ENCODE measurements around the gene CCDC27. TPM values are rescaled to one million over a fixed set of nuclear protein-coding genes. Genes with fewer than 3 reads are reported as not detected.

CCDC27 gene
- total and polyA plus RNA-seq, 4 donors, result not detected

- 84% methylated on average over 19 of the region's 19 CpGs for WGBS
- H3K4me1 ChIP-seq (ENCODE audit: control insufficient read depth in 4 of 4, insufficient read depth in 4 of 4, low read length in 3 of 4), result no peaks in the 10 kb centered on the region
- no peak overlapping the region for H3K4me3 ChIP-seq (ENCODE audit: low read depth in 1 of 3, low read length in 3 of 3)
- no peaks in the 10 kb centered on the region for H3K9me3 ChIP-seq (ENCODE audit: control insufficient read depth in 4 of 4, low read length in 3 of 4)
- no peaks in the 10 kb centered on the region for H3K36me3 ChIP-seq (ENCODE audit: control insufficient read depth in 4 of 4, insufficient read depth in 3 of 4, low read depth in 1 of 4, low read length in 3 of 4)
- H3K9ac ChIP-seq (ENCODE audit: low read depth in 1 of 2, low read length in 2 of 2), result no peak overlapping the region
- TF ChIP-seq JUND (IDR thresholded peaks at IDR 0.05), result no peak
- TF ChIP-seq ZBTB33 (IDR thresholded peaks at IDR 0.05), result no peak
- TF ChIP-seq FOXA1 (IDR thresholded peaks at IDR 0.05), result no peak
- TF ChIP-seq EGR1 (IDR thresholded peaks at IDR 0.05; ENCODE audit: low read depth in 2 of 2), result no peak
- no peak for TF ChIP-seq ATF3 (IDR thresholded peaks at IDR 0.05)
- TF ChIP-seq TAF1 (conservative IDR thresholded peaks at IDR 0.05), result no peak
- TF ChIP-seq FOXA2 (IDR thresholded peaks at IDR 0.05), result no peak
- no peak for TF ChIP-seq HNF4G (IDR thresholded peaks at IDR 0.05)
- TF ChIP-seq GABPA (IDR thresholded peaks at IDR 0.05 in 1 of 2, conservative IDR thresholded peaks at IDR 0.05 in 1 of 2), result no peak
- DNase-seq (ENCODE audit: low spot score), result no peak
- no peak overlapping the region for H3K27ac ChIP-seq (ENCODE audit: low read depth in 1 of 2, low read length in 2 of 2)
- H3K27me3 ChIP-seq (ENCODE audit: control insufficient read depth in 4 of 4, insufficient read depth in 4 of 4, low read length in 3 of 4), result no peaks in the 10 kb centered on the region
Observed at GRCh38 chr1:3705341-3705950, 46.8 kb upstream of the CCDC27 start.

GRCh38 chr1:3706651-3707297 is 45.5 kb upstream of the CCDC27 start:
- WGBS, result 86% methylated on average over 26 of the region's 26 CpGs
- H3K4me3 ChIP-seq (ENCODE audit: low read depth in 1 of 3, low read length in 3 of 3), result no peak overlapping the region
- no peak for TF ChIP-seq RAD21 (IDR thresholded peaks at IDR 0.05)
- H3K27ac ChIP-seq (ENCODE audit: low read depth in 1 of 2, low read length in 2 of 2), result no peak overlapping the region
- H3K9me3 ChIP-seq (ENCODE audit: control insufficient read depth in 4 of 4, low read length in 3 of 4), result no peaks in the 10 kb centered on the region
- no peaks in the 10 kb centered on the region for H3K27me3 ChIP-seq (ENCODE audit: control insufficient read depth in 4 of 4, insufficient read depth in 4 of 4, low read length in 3 of 4)
- no peaks in the 10 kb centered on the region for H3K36me3 ChIP-seq (ENCODE audit: control insufficient read depth in 4 of 4, insufficient read depth in 3 of 4, low read depth in 1 of 4, low read length in 3 of 4)
- no peaks in the 10 kb centered on the region for H3K4me1 ChIP-seq (ENCODE audit: control insufficient read depth in 4 of 4, insufficient read depth in 4 of 4, low read length in 3 of 4)
- H3K9ac ChIP-seq (ENCODE audit: low read depth in 1 of 2, low read length in 2 of 2), result no peak overlapping the region
- DNase-seq (ENCODE audit: low spot score), result no peak

GRCh38 chr1:3707298-3707938 is 44.8 kb upstream of the CCDC27 start:
- no peaks in the 10 kb centered on the region for H3K4me1 ChIP-seq (ENCODE audit: control insufficient read depth in 4 of 4, insufficient read depth in 4 of 4, low read length in 3 of 4)
- H3K9me3 ChIP-seq (ENCODE audit: control insufficient read depth in 4 of 4, low read length in 3 of 4), result no peaks in the 10 kb centered on the region
- no peaks in the 10 kb centered on the region for H3K27me3 ChIP-seq (ENCODE audit: control insufficient read depth in 4 of 4, insufficient read depth in 4 of 4, low read length in 3 of 4)
- no peak for DNase-seq (ENCODE audit: low spot score)
- H3K9ac ChIP-seq (ENCODE audit: low read depth in 1 of 2, low read length in 2 of 2), result no peak overlapping the region
- no peak overlapping the region for H3K4me3 ChIP-seq (ENCODE audit: low read depth in 1 of 3, low read length in 3 of 3)
- WGBS, result 50% methylated on average over 35 of the region's 35 CpGs
- H3K27ac ChIP-seq (ENCODE audit: low read depth in 1 of 2, low read length in 2 of 2), result no peak overlapping the region
- no peaks in the 10 kb centered on the region for H3K36me3 ChIP-seq (ENCODE audit: control insufficient read depth in 4 of 4, insufficient read depth in 3 of 4, low read depth in 1 of 4, low read length in 3 of 4)
- TF ChIP-seq ZBTB33 (IDR thresholded peaks at IDR 0.05) (no peak), RAD21 (IDR thresholded peaks at IDR 0.05) (no peak), ATF3 (IDR thresholded peaks at IDR 0.05) (no peak), EGR1 (IDR thresholded peaks at IDR 0.05; ENCODE audit: low read depth in 2 of 2) (no peak), HNF4A (conservative IDR thresholded peaks at IDR 0.05) (no peak), TAF1 (conservative IDR thresholded peaks at IDR 0.05) (no peak), NR2F2 (IDR thresholded peaks at IDR 0.05) (no peak), JUND (IDR thresholded peaks at IDR 0.05) (no peak), GABPA (IDR thresholded peaks at IDR 0.05 in 1 of 2, conservative IDR thresholded peaks at IDR 0.05 in 1 of 2) (no peak), SP1 (IDR thresholded peaks at IDR 0.05) (no peak), YY1 (IDR thresholded peaks at IDR 0.05) (no peak)
- TF ChIP-seq, protein P1, sequence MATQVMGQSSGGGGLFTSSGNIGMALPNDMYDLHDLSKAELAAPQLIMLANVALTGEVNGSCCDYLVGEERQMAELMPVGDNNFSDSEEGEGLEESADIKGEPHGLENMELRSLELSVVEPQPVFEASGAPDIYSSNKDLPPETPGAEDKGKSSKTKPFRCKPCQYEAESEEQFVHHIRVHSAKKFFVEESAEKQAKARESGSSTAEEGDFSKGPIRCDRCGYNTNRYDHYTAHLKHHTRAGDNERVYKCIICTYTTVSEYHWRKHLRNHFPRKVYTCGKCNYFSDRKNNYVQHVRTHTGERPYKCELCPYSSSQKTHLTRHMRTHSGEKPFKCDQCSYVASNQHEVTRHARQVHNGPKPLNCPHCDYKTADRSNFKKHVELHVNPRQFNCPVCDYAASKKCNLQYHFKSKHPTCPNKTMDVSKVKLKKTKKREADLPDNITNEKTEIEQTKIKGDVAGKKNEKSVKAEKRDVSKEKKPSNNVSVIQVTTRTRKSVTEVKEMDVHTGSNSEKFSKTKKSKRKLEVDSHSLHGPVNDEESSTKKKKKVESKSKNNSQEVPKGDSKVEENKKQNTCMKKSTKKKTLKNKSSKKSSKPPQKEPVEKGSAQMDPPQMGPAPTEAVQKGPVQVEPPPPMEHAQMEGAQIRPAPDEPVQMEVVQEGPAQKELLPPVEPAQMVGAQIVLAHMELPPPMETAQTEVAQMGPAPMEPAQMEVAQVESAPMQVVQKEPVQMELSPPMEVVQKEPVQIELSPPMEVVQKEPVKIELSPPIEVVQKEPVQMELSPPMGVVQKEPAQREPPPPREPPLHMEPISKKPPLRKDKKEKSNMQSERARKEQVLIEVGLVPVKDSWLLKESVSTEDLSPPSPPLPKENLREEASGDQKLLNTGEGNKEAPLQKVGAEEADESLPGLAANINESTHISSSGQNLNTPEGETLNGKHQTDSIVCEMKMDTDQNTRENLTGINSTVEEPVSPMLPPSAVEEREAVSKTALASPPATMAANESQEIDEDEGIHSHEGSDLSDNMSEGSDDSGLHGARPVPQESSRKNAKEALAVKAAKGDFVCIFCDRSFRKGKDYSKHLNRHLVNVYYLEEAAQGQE (IDR thresholded peaks at IDR 0.05), result no peak

Data from liver (tissue), 9 donors.